Mesothelial cell of epicardium (in vitro differentiated cells): ENCODE results near the gene CTDSP2. TPM values are rescaled to one million over a fixed set of nuclear protein-coding genes. Genes with fewer than 3 reads are reported as not detected.

Source experiments
- DNase-seq, 2 experiments: peaks; one replicate each; pipeline ENCODE4 v3.0.0; 2021; ENCODE audit warnings: low spot score in 2 of 2; ENCODE audit not compliant: unreplicated experiment in 2 of 2
- H3K27ac Mint-ChIP-seq: 2 replicates; pipeline ENCODE4 v1.8.0; 2021; ENCODE audit warnings: mixed read lengths
- H3K27me3 Mint-ChIP-seq: 2 replicates; pipeline ENCODE4 v1.8.0; 2021; ENCODE audit warnings: low read depth, mixed read lengths
- H3K36me3 Mint-ChIP-seq: 2 replicates; pipeline ENCODE4 v1.8.0; 2021; ENCODE audit warnings: mixed read lengths
- H3K4me1 Mint-ChIP-seq: 2 replicates; pipeline ENCODE4 v1.8.0; 2021; ENCODE audit warnings: mixed read lengths
- H3K4me3 Mint-ChIP-seq: 2 replicates; pipeline ENCODE4 v1.8.0; 2021; ENCODE audit warnings: mild to moderate bottlenecking, moderate library complexity, mixed read lengths
- H3K9me3 Mint-ChIP-seq: 2 replicates; pipeline ENCODE4 v1.8.0; 2021; ENCODE audit warnings: mixed read lengths
- total RNA-seq: library from RNA; stranded (reverse); gene quantifications from 3 replicates; pipeline ENCODE4 v1.2.1, GENCODE V29; 2021
- TF ChIP-seq, protein P1 (sequence below): fragments of 200-600 bp; sonication (generic); IDR thresholded peaks from one replicate; pipeline ENCODE4 v1.5.0; 2021; ENCODE audit warnings: antibody characterized with exemption; ENCODE audit not compliant: unreplicated experiment

CTDSP2 gene
- total RNA-seq, 1 donor from 2014 or later, result 210 TPM

GRCh38 chr12:57875753-57876547 lies 29.4 kb upstream of the CTDSP2 start:
- TF ChIP-seq, protein P1, sequence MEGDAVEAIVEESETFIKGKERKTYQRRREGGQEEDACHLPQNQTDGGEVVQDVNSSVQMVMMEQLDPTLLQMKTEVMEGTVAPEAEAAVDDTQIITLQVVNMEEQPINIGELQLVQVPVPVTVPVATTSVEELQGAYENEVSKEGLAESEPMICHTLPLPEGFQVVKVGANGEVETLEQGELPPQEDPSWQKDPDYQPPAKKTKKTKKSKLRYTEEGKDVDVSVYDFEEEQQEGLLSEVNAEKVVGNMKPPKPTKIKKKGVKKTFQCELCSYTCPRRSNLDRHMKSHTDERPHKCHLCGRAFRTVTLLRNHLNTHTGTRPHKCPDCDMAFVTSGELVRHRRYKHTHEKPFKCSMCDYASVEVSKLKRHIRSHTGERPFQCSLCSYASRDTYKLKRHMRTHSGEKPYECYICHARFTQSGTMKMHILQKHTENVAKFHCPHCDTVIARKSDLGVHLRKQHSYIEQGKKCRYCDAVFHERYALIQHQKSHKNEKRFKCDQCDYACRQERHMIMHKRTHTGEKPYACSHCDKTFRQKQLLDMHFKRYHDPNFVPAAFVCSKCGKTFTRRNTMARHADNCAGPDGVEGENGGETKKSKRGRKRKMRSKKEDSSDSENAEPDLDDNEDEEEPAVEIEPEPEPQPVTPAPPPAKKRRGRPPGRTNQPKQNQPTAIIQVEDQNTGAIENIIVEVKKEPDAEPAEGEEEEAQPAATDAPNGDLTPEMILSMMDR, result no peak
- no peaks in the 10 kb centered on the region for H3K9me3 Mint-ChIP-seq
- DNase-seq, result no peak
- H3K4me1 Mint-ChIP-seq, result peaks cover 2% of the 10 kb centered on the region
- no peaks in the 10 kb centered on the region for H3K27me3 Mint-ChIP-seq
- no peaks in the 10 kb centered on the region for H3K36me3 Mint-ChIP-seq
- no peak overlapping the region for H3K27ac Mint-ChIP-seq
- no peak overlapping the region for H3K4me3 Mint-ChIP-seq

DNA sequence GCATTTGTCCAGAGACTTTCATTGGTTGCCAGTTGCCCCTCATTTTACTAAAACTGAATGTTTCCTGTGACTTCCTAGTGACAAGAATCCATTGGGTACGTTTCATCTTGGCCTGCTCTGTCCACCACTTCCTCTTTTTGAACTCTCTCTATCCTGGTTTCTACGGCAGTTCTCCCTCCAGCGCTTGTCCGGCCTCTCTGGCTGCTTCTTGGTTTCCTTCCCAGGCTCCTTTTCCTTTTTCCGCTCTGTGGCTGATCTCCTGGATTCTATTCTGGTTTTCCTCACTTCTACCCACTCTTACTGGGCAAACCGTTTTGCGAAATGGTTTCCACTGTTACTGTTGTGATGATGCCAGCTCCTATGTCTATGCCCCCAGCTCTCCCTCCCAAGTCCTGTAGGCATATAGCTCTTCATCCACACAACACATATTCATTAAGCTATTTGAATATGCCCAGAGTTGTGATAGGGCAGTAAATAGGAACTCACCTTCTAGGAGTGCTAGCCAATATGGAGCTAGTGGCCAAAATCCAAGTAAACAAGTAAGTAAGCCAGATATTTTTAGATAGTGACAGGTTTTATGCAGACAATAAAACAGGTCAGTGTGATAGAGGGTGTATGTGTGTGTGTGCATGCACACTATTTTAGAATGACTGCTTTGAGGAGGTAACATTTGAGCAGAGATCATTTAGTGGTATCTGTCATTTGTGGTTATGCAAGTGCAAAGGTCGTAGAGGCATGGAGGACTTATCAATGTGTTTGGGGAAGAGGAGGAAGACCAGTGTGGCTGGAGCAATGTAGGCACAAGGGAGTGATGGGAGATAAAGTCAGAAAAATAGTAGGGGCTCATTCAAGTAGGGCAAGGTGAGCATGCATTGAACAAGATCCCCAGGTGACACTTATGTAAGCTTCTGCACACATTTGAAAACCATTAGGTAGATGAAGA lies 27.9 kb upstream of the CTDSP2 start:
- no peak for DNase-seq
- Mint-ChIP-seq H3K27ac (no peak overlapping the region), H3K4me3 (no peak overlapping the region), H3K4me1 (peaks cover 3% of the 10 kb centered on the region), H3K9me3 (no peaks in the 10 kb centered on the region), H3K27me3 (no peaks in the 10 kb centered on the region), H3K36me3 (no peaks in the 10 kb centered on the region)
- TF ChIP-seq, protein P1, result no peak

GRCh38 chr12:57872362-57872761 lies 25.8 kb upstream of the CTDSP2 start:
- H3K4me3 Mint-ChIP-seq, result no peak overlapping the region

GRCh38 chr12:57869927-57870318 lies 23.4 kb upstream of the CTDSP2 start:
- no peak overlapping the region for H3K27ac Mint-ChIP-seq
- no peak overlapping the region for H3K4me3 Mint-ChIP-seq
- peaks cover 19% of the 10 kb centered on the region for H3K4me1 Mint-ChIP-seq
- TF ChIP-seq, protein P1, result no peak
- no peaks in the 10 kb centered on the region for H3K36me3 Mint-ChIP-seq
- no peaks in the 10 kb centered on the region for H3K9me3 Mint-ChIP-seq
- no peak for DNase-seq
- H3K27me3 Mint-ChIP-seq, result no peaks in the 10 kb centered on the region

More at GRCh38 chr12:57872362-57872761, 25.8 kb upstream of the CTDSP2 start:
- no peak overlapping the region for H3K27ac Mint-ChIP-seq
- no peaks in the 10 kb centered on the region for H3K36me3 Mint-ChIP-seq
- H3K9me3 Mint-ChIP-seq, result no peaks in the 10 kb centered on the region
- DNase-seq, result no peak
- H3K4me1 Mint-ChIP-seq, result peaks cover 16% of the 10 kb centered on the region
- TF ChIP-seq, protein P1, result no peak
- no peaks in the 10 kb centered on the region for H3K27me3 Mint-ChIP-seq

GRCh38 chr12:57869298-57869926 lies 22.9 kb upstream of the CTDSP2 start:
- H3K27ac Mint-ChIP-seq, result peak overlapping the region; percentile 6
- no peak overlapping the region for H3K4me3 Mint-ChIP-seq
- H3K4me1 Mint-ChIP-seq, result peaks cover 24% of the 10 kb centered on the region
- H3K27me3 Mint-ChIP-seq, result no peaks in the 10 kb centered on the region
- TF ChIP-seq, protein P1, result no peak
- no peaks in the 10 kb centered on the region for H3K9me3 Mint-ChIP-seq
- DNase-seq, result no peak
- H3K36me3 Mint-ChIP-seq, result no peaks in the 10 kb centered on the region
